GM06990 (cell line): ENCODE results near the gene NPHP4.

Experiments used
- DNase-seq: peaks from one replicate; pipeline ENCODE4 v3.0.0-alpha.2; 2011; ENCODE audit not compliant: insufficient read length; ENCODE audit errors: extremely low read depth
- H3K27me3 ChIP-seq: replicated peaks from 2 replicates; pipeline ENCODE4 v1.6.0; 2011; ENCODE audit warnings: low read length; ENCODE audit not compliant: control insufficient read depth, insufficient read depth
- H3K36me3 ChIP-seq: 2 replicates; pipeline ENCODE4 v1.5.1; 2011; ENCODE audit warnings: low read length; ENCODE audit not compliant: control insufficient read depth, insufficient read depth
- H3K4me3 ChIP-seq: replicated peaks from 2 replicates; pipeline ENCODE4 v1.5.1; 2011; ENCODE audit warnings: low read depth, mild to moderate bottlenecking, control low read depth, low read length
- TF ChIP-seq, protein P1 (sequence below): IDR thresholded peaks from 2 replicates; pipeline ENCODE4 v1.5.1; 2011; ENCODE audit warnings: low read length, control low read depth, mild to moderate bottlenecking, inconsistent platforms; ENCODE audit not compliant: insufficient read depth, poor library complexity, severe bottlenecking

The NPHP4 gene

GRCh38 chr1:5974631-5975030 is 17.6 kb downstream of the NPHP4 start:
- TF ChIP-seq, protein P1, sequence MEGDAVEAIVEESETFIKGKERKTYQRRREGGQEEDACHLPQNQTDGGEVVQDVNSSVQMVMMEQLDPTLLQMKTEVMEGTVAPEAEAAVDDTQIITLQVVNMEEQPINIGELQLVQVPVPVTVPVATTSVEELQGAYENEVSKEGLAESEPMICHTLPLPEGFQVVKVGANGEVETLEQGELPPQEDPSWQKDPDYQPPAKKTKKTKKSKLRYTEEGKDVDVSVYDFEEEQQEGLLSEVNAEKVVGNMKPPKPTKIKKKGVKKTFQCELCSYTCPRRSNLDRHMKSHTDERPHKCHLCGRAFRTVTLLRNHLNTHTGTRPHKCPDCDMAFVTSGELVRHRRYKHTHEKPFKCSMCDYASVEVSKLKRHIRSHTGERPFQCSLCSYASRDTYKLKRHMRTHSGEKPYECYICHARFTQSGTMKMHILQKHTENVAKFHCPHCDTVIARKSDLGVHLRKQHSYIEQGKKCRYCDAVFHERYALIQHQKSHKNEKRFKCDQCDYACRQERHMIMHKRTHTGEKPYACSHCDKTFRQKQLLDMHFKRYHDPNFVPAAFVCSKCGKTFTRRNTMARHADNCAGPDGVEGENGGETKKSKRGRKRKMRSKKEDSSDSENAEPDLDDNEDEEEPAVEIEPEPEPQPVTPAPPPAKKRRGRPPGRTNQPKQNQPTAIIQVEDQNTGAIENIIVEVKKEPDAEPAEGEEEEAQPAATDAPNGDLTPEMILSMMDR = no peak
- Histone ChIP-seq H3K27me3 (no peaks in the 10 kb centered on the region), H3K4me3 (no peak overlapping the region), H3K36me3 (peaks cover 1% of the 10 kb centered on the region; the same call in 1 of the 2 replicates)
- no peak for DNase-seq

DNA sequence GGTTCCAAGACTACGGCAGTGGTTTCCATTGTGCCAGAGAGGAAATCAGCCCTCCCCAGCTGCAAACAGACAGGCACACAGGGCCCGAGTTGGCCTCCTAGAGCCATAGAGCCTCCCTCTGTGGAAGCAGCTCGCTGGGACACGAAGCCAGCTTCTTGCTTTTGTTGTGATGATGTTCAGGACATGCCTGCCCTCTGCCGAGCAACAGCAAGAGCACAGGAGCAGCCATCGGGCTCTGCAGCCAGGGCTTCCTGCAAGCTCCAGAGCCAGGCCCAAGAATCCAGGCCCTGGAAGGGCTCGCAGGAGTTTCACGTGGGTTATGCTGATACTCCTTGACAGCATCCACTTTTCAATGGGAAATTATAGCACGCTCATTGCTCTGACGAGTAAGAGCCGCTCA is 18.5 kb downstream of the NPHP4 start:
- no peaks in the 10 kb centered on the region for H3K27me3 ChIP-seq
- no peak overlapping the region for H3K4me3 ChIP-seq
- DNase-seq = no peak
- H3K36me3 ChIP-seq = peaks cover 1% of the 10 kb centered on the region; the same call in 1 of the 2 replicates
- TF ChIP-seq, protein P1 = no peak

DNA sequence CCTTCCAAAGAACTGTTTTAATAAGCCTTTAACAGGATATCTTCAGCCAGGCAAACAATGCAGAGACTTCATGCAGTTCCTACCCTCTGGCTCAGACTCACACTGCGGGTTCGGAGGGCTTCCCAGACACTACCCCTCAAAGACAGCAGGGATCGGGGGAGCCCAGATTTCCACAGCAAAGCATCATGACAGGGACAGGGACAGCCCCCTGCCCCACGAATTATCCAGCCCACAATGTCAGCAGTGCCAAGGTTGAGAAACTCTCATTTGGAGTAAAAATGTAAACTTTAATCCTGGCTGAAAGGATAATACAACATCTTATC is 20.1 kb downstream of the NPHP4 start:
- TF ChIP-seq, protein P1 = no peak
- H3K27me3 ChIP-seq = no peaks in the 10 kb centered on the region
- peaks cover 3% of the 10 kb centered on the region; the same call in 1 of the 2 replicates for H3K36me3 ChIP-seq
- H3K4me3 ChIP-seq = no peak overlapping the region
- DNase-seq = no peak

DNA sequence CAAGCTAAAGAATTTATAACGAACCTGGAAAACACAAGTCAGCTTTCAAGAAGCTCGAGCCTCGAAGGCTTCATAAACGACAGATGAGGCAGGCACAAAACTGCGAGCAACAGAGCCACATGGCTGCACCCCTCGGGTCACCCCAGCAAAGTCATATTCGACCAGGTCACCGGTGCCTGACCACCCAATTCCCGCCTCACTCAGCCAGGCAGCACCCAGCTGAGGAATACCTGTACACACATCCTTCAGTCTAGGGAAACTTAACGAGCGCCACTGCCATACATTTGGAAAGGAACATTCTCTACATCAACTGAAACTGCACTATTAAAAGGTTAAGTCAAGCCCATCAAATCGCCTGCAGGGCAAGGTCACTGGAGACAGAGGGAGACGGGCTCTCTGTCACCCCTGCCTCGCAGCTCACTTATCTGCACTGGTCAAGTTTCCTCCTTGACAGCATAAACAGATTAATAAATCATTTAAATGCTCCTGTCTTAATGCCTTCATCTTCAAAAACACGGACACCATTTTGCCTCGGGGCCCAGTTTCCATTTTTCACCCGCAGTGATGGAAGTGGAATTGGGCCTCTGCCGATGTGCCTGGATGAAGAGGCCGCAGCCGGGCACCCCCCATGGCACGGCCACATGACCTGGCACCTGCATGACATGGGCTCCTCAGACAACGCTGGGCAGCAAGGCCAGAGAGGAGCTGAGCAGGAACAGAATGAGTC is 20.6 kb downstream of the NPHP4 start:
- Histone ChIP-seq H3K36me3 (peaks cover 2% of the 10 kb centered on the region; the same call in 1 of the 2 replicates), H3K4me3 (no peak overlapping the region), H3K27me3 (no peaks in the 10 kb centered on the region)
- DNase-seq = no peak
- TF ChIP-seq, protein P1 = no peak

GRCh38 chr1:5970610-5971273 is 21.5 kb downstream of the NPHP4 start:
- DNase-seq = no peak
- TF ChIP-seq, protein P1 = no peak
- H3K36me3 ChIP-seq = peaks cover 3% of the 10 kb centered on the region
- H3K27me3 ChIP-seq = no peaks in the 10 kb centered on the region
- no peak overlapping the region for H3K4me3 ChIP-seq
